Effector memory CD8-positive, alpha-beta T cell (primary cell): ENCODE data around the gene PAX7.
"Not testable (repeated sequence)": the region's sequence is repeated elsewhere in the genome, so short reads cannot be mapped to it uniquely, and the experiment has no call there.

Experiments used
- ATAC-seq: fragments of 150-1000 bp; cut with Tn5 transposase; replicated peaks from 2 replicates; pipeline ENCODE4 v1.10.0; 2021; ENCODE audit warnings: mild to moderate bottlenecking, moderate library complexity
- DNase-seq, 3 experiments: peaks; one replicate each; pipeline ENCODE4 v3.0.0; 2021
- H3K27ac Mint-ChIP-seq, 2 donors: one replicate each; pipeline ENCODE4 v1.8.0; 2022; ENCODE audit warnings: mild to moderate bottlenecking in 2 of 2, mixed read lengths in 2 of 2, moderate library complexity in 2 of 2
- H3K27me3 Mint-ChIP-seq, 2 donors: one replicate each; pipeline ENCODE4 v1.8.0; 2022; ENCODE audit warnings: mixed read lengths in 2 of 2
- H3K36me3 Mint-ChIP-seq: one replicate; pipeline ENCODE4 v1.8.0; 2022; ENCODE audit warnings: mild to moderate bottlenecking, moderate library complexity, mixed read lengths; ENCODE audit not compliant: insufficient read depth
- H3K4me1 Mint-ChIP-seq, 2 donors: one replicate each; pipeline ENCODE4 v1.8.0; 2022; ENCODE audit warnings: low read depth in 2 of 2, mixed read lengths in 2 of 2
- H3K4me3 Mint-ChIP-seq, 2 donors: one replicate each; pipeline ENCODE4 v1.8.0; 2022; ENCODE audit warnings: mild to moderate bottlenecking in 2 of 2, mixed read lengths in 2 of 2, moderate library complexity in 2 of 2
- H3K9me3 Mint-ChIP-seq, 2 donors: one replicate each; pipeline ENCODE4 v1.8.0; 2022; ENCODE audit warnings: mixed read lengths in 2 of 2

Gene PAX7

DNA sequence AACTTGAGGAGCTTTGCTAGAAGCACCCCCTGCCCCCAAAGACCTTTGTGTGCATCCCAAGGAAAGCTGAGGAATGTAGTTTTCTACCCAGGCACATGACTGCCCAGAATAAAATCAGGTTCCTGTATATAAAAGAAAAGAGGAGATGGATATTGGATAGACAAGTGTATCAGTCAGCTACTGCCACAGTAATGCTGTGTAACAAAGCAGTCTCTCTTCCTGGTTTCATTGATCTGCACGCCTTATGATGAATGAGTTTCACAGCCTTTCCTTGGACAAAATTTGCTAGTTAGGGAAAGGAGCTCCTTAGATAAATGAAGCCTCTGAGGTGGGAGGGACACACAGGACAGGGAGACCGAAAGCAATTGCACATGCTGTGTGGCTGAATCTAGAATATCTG, 120.0 kb downstream of the PAX7 start:
- DNase-seq, result no peak
- no peaks in the 10 kb centered on the region for H3K36me3 Mint-ChIP-seq
- ATAC-seq, result no peak
- no peaks in the 10 kb centered on the region for H3K9me3 Mint-ChIP-seq
- no peak overlapping the region for H3K4me3 Mint-ChIP-seq
- H3K27me3 Mint-ChIP-seq, result peaks cover 42 to 75% of the 10 kb centered on the region in 2 donors
- no peak overlapping the region for H3K27ac Mint-ChIP-seq
- no peaks in the 10 kb centered on the region for H3K4me1 Mint-ChIP-seq

- H3K36me3 Mint-ChIP-seq, result no peaks in the 10 kb centered on the region
- no peaks in the 10 kb centered on the region for H3K9me3 Mint-ChIP-seq
- H3K27ac Mint-ChIP-seq, result no peak overlapping the region
- ATAC-seq, result no peak
- DNase-seq, result no peak
- no peaks in the 10 kb centered on the region for H3K4me1 Mint-ChIP-seq
- peaks cover 44 to 75% of the 10 kb centered on the region in 2 donors for H3K27me3 Mint-ChIP-seq
- H3K4me3 Mint-ChIP-seq, result no peak overlapping the region
These were observed 120.8 kb downstream of the PAX7 start for GRCh38 chr1:18751425-18751824.

GRCh38 chr1:18752409-18752808, 121.8 kb downstream of the PAX7 start:
- Mint-ChIP-seq H3K4me3 (no peak overlapping the region), H3K36me3 (no peaks in the 10 kb centered on the region), H3K9me3 (no peaks in the 10 kb centered on the region), H3K27ac (no peak overlapping the region), H3K27me3 (peaks cover 44 to 74% of the 10 kb centered on the region in 2 donors), H3K4me1 (no peaks in the 10 kb centered on the region)
- ATAC-seq (no peak), DNase-seq (no peak)

DNA sequence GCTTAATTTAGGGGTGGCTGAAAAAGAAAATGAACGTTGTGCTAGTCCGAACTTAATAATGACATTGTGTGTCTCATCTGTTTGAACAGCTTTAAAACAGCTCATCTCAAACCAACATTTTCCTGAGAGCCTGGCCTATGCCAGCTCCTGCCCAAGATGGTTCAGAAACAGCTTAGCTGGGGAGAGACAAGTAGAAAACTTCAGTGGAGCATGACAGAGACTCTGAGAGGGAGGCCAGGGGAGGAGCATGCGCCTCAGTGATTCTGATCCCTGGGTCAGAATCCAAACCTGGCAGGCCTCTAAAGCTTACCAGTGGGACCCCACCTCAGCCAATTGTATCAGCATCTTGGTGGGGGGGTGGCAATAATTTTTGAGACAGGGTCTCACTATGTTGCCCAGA, 129.5 kb downstream of the PAX7 start:
- Mint-ChIP-seq H3K9me3 (no peaks in the 10 kb centered on the region), H3K4me1 (no peaks in the 10 kb centered on the region), H3K4me3 (no peak overlapping the region), H3K36me3 (no peaks in the 10 kb centered on the region), H3K27me3 (peaks cover 67 to 71% of the 10 kb centered on the region in 2 donors), H3K27ac (no peak overlapping the region)
- DNase-seq (no peak), ATAC-seq (no peak)

GRCh38 chr1:18761948-18762840, 131.5 kb downstream of the PAX7 start:
- no peaks in the 10 kb centered on the region for H3K4me1 Mint-ChIP-seq
- no peak overlapping the region for H3K27ac Mint-ChIP-seq
- DNase-seq, result no peak
- H3K4me3 Mint-ChIP-seq, result no peak overlapping the region
- H3K27me3 Mint-ChIP-seq, result peaks cover 71 to 75% of the 10 kb centered on the region in 2 donors
- H3K36me3 Mint-ChIP-seq, result no peaks in the 10 kb centered on the region
- no peak for ATAC-seq
- no peaks in the 10 kb centered on the region for H3K9me3 Mint-ChIP-seq

GRCh38 chr1:18764362-18764761, 133.7 kb downstream of the PAX7 start:
- ATAC-seq, result no peak
- no peaks in the 10 kb centered on the region for H3K4me1 Mint-ChIP-seq

DNA sequence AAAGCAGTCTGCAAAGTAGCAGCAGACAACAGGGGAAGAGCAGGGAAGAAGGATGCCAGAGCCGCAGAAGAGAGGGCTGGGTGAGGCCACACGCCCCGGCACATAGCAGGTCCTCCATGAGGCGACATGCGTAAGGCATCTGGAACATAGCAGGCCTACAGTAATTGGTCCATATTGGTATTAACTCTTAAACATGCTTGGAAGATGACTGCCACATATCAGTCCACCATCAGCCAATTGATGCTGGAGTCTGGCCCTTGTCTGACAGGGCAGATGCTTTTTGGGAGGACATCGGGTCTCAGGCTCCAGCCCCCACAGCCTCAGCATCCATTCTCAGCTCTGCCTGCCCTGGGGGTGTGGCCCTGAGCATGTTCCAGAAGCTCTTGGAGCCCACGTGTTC, 135.1 kb downstream of the PAX7 start:
- Mint-ChIP-seq H3K4me3 (no peak overlapping the region), H3K27me3 (peaks cover 70 to 81% of the 10 kb centered on the region in 2 donors), H3K4me1 (no peaks in the 10 kb centered on the region), H3K9me3 (no peaks in the 10 kb centered on the region), H3K27ac (no peak overlapping the region), H3K36me3 (no peaks in the 10 kb centered on the region)
- DNase-seq (no peak), ATAC-seq (no peak)

More at GRCh38 chr1:18764362-18764761, 133.7 kb downstream of the PAX7 start:
- Mint-ChIP-seq H3K27ac (no peak overlapping the region), H3K9me3 (no peaks in the 10 kb centered on the region), H3K4me3 (no peak overlapping the region), H3K36me3 (no peaks in the 10 kb centered on the region), H3K27me3 (peaks cover 65 to 75% of the 10 kb centered on the region in 2 donors)
- no peak for DNase-seq

- H3K36me3 Mint-ChIP-seq, result no peaks in the 10 kb centered on the region
- peaks cover 67 to 81% of the 10 kb centered on the region in 2 donors for H3K27me3 Mint-ChIP-seq
- H3K4me3 Mint-ChIP-seq, result no peak overlapping the region
- no peak for DNase-seq
- no peak overlapping the region for H3K27ac Mint-ChIP-seq
- H3K4me1 Mint-ChIP-seq, result no peaks in the 10 kb centered on the region
- no peak for ATAC-seq
- no peaks in the 10 kb centered on the region for H3K9me3 Mint-ChIP-seq
These were observed 135.7 kb downstream of the PAX7 start for GRCh38 chr1:18766328-18766727.

DNA sequence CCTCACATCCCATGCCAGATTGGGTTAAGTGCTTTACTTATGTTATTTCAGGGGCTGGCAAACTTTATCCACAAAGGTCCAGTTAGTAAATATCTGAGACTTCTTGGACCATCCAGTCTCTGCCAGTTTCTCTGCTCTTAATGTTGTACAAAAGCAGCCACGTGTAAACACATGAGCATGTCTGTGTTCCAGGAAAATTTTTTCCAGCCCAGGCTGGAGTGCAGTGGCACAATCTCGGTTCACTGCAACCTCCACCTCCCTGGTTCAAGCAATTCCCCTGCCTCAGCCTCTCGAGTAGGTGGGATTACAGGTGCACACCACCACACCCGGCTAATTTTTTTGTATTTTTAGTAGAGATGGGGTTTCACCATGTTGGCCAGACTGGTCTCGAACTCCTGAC, 136.9 kb downstream of the PAX7 start:
- not testable (repeated sequence) for H3K27ac Mint-ChIP-seq, H3K9me3 Mint-ChIP-seq, ATAC-seq, H3K36me3 Mint-ChIP-seq, DNase-seq, H3K4me1 Mint-ChIP-seq, H3K4me3 Mint-ChIP-seq
- peaks cover 58 to 81% of the 10 kb centered on the region in 2 donors for H3K27me3 Mint-ChIP-seq

DNA sequence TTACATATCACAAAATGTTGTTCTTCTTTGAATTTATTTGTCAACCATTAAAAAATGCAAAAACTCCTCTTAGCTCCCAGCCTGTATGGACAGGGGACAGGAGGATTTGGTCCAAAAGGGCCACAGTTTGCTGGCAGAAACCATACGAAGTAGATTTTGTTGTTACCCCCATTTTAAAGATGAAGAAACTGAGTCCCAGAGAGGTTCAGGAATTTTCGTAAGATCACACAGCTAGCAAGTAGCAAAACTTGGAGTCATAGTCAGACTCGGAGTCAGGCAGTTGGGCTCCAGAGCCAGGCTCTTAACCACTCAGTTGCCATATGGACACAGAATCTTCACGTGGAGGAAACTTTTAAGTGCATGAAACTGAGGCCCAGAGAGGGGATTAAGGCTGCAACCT, 137.4 kb downstream of the PAX7 start:
- H3K27me3 Mint-ChIP-seq, result peaks cover 53 to 77% of the 10 kb centered on the region in 2 donors
- DNase-seq (no peak), ATAC-seq (no peak)
- H3K4me1 Mint-ChIP-seq, result no peaks in the 10 kb centered on the region
- H3K27ac Mint-ChIP-seq, result no peak overlapping the region
- H3K36me3 Mint-ChIP-seq, result no peaks in the 10 kb centered on the region
- H3K4me3 Mint-ChIP-seq, result no peak overlapping the region
- no peaks in the 10 kb centered on the region for H3K9me3 Mint-ChIP-seq

- Mint-ChIP-seq H3K27me3 (peaks cover 50 to 76% of the 10 kb centered on the region in 2 donors), H3K4me3 (no peak overlapping the region), H3K27ac (no peak overlapping the region), H3K9me3 (no peaks in the 10 kb centered on the region), H3K36me3 (no peaks in the 10 kb centered on the region), H3K4me1 (no peaks in the 10 kb centered on the region)
- DNase-seq (no peak), ATAC-seq (no peak)
These were observed 138.5 kb downstream of the PAX7 start for GRCh38 chr1:18769140-18769539.

DNA sequence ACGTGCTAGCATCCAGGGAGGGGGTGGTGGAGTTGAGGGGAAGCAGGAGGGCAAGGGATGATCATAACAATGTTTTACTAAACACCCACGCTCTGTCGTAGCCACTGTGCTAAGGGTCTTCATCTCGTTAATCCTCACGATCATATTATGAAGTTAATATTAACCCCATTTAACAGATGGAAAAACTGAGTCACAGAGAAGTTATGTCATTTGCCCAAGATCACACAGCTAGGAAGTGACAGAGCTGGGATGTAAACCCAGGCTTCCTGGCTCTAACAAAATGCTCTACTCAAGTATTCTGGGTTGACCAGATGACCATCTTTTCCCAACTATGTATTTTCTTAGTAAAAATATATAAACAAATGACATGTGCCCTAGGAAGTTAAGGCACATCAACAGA, 140.2 kb downstream of the PAX7 start:
- ATAC-seq (no peak), DNase-seq (no peak)
- Mint-ChIP-seq H3K4me1 (no peaks in the 10 kb centered on the region), H3K27me3 (peaks cover 43 to 74% of the 10 kb centered on the region in 2 donors), H3K9me3 (no peaks in the 10 kb centered on the region), H3K4me3 (no peak overlapping the region), H3K27ac (no peak overlapping the region), H3K36me3 (no peaks in the 10 kb centered on the region)

DNA sequence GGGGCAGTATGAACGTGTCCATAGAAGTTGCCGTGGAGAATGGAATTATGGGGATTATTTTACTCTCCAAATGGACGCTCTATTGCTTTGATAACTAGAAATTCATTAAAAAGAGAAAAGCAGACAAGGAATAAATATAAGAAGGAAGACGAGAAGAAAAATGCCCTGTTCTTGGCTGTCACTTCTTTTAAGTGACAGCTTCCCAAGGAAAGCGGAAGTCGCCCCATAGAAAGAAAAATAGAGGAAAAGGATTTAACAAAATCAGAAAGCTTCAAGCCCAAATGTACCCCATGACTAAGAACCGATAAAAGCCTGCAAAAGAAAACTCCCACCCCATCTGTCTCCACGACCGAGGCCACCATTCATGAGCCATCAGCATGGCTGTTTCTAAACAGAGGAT, 143.1 kb downstream of the PAX7 start:
- Mint-ChIP-seq H3K36me3 (no peaks in the 10 kb centered on the region), H3K27ac (no peak overlapping the region), H3K27me3 (peaks cover 58 to 91% of the 10 kb centered on the region in 2 donors), H3K4me3 (no peak overlapping the region), H3K4me1 (no peaks in the 10 kb centered on the region), H3K9me3 (no peaks in the 10 kb centered on the region)
- ATAC-seq (no peak), DNase-seq (no peak)

- ATAC-seq (no peak), DNase-seq (no peak)
- H3K4me3 Mint-ChIP-seq, result no peak overlapping the region
- H3K4me1 Mint-ChIP-seq, result no peaks in the 10 kb centered on the region
- H3K9me3 Mint-ChIP-seq, result no peaks in the 10 kb centered on the region
- H3K36me3 Mint-ChIP-seq, result no peaks in the 10 kb centered on the region
- peaks cover 57 to 90% of the 10 kb centered on the region in 2 donors for H3K27me3 Mint-ChIP-seq
- no peak overlapping the region for H3K27ac Mint-ChIP-seq
These were observed 144.7 kb downstream of the PAX7 start for GRCh38 chr1:18775341-18775740.
